Activated CD8-positive, alpha-beta memory T cell treated with anti-CD3 and anti-CD28 coated beads, Interleukin-2, amount 50 U/mL, for 4 hours (primary cell): Measurements from ENCODE around the gene SLC24A3.

ENCODE experiments used
- DNase-seq: peaks from one replicate; pipeline ENCODE4 v3.0.0-alpha.2; 2020

The SLC24A3 gene

DNA sequence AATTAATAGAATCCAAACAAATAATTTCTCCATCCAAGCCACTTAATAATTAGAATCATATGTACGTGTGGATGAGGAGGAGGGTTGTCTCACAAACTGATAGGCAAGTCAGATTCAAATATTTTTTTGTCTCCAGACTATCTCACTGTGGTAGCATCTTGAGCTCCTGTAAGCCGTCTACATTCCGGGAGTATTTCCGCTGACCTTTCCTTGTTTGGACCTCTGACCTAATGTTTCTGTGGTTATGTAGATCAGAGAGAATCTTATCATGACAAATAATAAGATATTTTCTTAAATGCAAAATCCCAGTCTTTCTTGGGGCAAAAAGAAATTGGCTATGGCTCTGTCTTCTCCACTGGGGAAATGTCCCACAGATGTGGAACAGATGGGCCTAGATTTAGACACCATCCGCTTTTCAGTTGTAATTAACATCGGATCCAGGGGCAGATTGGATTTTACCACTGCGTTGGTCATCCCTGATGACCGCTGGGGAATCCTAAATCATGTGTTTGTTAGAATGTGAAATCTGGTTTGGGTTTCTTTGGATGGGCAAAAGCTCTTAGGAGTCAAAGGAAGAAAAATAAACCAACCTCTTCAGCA, 348.5 kb downstream of the SLC24A3 start:
- no peak for DNase-seq

DNA sequence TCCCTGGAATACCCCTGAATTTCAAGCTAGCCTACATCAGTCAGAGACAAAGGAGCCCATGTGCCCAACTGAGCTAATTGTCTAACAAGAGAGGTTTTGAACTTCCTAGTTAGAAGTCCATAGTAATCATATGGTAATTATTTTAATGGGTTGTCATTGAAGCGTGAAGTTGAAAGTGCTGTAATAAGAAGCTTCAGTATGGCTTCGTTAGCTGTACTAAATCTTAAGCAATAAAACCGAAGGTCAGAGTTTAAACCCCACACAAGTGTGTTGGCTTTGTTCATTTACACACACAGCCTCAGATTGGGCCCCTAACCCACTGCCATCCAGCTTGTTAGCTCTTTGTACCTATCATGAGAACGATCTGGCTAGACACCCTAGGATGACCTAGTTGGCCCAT, 350.0 kb downstream of the SLC24A3 start:
- no peak for DNase-seq

DNA sequence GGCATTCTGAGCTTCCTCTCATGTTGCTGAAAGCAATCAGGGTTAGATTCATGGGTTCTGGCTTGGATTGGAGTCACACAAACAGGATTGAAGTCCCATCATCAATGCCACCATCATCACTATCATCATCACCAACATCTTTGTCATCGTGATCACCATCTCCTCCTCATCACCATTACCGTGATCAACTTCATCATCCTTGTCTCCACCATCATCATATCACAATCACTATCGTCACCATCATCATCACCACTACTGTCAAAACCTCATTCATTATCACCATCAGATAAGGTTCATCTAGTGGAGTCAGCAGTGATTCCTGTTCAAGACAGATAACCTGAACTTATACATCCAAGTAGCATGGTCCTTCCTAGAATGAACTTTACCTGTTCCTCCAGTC, 351.8 kb downstream of the SLC24A3 start:
- DNase-seq, result no peak

DNA sequence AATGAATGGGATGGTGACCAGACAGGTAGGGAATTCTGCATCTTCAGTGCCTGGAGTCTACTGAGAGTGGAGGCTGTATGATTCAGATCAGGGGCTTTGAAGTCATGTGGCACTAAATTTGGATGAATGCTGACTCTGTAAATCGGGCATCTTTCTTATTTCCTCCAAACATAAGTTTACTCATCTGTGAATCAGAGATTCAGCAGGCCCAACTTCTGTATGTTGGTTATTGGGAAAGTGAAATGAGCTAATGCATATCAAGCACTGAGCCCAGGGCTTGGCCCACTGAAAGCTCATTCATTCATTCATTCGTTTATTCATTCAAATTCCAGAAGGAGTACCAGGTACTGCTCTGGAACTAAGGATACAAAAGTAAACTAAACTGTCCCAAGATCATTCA, 353.3 kb downstream of the SLC24A3 start:
- DNase-seq, result no peak

DNA sequence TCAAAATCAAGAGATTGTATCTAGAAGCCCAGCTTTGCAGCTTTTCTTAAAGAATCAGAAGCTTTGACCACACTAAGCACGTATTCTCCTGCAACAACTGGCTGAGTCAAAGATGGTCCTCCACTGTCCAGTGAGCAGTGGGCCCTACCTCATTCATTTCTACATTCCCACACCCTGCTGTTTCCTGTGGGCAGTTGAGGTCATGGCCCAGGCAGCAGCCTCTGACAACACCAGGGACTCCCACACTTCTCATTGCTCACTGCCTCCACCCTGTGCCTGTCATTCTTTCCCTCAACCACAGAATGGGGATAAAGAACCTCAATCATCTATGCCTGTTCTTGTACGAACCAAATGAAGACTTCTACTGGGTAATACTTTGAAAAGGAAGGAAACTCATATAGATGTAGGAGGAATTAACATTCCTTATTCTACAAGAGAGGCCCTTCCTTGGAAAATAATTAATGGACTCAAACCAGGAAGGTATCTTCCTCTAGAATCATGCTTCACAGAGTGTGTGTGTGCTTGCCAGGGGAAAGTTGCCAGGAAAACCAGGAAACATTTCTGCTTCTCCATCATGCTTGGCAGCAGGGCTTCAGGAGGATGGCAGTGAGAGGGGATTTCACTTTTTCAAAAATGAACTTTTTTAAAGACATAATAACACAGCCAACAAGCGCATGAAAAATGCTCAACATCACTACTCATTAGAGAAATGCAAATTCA, 353.9 kb downstream of the SLC24A3 start:
- no peak for DNase-seq

DNA sequence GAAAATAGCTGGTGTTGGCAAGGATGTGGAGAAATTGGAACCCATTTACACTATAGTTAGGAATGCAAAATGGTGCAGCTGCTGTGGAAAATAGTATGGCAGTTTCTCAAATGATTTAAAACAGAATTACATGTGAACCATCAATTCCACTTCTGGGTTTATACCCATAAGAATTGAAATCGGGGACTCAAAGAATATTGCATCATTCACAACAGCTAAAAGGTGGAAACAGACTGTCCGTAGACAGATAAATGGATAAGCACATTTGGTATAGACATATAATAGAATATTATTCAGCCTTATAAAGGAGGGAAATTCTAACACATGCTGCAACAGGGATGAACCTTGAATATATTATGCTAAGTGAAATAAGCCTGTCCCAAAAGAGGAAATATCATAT, 355.7 kb downstream of the SLC24A3 start:
- DNase-seq, result no peak

DNA sequence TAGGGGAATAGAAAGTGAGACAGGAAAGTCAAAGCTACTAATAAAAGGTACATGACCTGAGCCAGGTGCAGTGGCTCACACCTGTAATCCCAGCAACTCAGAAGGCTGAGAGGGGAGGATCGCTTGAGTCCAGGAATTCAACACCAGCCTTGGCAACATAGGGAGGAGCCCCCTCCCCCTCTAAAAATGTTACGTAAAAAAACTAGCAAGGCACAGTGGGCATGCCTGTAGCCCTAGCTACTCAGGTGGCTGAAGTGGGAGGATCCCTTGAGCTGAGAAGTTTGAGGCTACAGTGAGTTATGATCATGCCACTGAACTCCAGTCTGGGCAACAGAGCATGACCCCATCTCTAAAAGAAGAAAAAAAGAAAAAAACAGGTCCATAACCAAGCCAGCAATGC, 359.6 kb downstream of the SLC24A3 start:
- no peak for DNase-seq

DNA sequence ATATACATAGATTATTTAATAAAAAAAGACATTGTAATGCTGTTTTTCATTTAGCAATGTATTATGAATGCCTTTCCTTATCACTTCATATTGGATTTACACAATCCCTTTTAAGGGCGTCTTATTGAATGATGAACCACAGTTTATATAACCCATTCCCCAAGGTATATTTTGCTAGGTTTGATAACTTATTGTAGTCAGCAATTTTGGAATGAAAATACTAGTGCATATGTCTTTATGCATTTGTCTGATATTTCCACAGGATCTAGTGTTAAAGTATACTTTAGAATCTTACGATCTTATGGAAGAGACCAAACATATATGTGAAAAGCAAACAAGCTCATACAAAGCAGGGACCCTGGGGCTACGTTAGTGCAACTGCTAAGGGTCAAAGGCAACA, 365.2 kb downstream of the SLC24A3 start:
- no peak for DNase-seq

DNA sequence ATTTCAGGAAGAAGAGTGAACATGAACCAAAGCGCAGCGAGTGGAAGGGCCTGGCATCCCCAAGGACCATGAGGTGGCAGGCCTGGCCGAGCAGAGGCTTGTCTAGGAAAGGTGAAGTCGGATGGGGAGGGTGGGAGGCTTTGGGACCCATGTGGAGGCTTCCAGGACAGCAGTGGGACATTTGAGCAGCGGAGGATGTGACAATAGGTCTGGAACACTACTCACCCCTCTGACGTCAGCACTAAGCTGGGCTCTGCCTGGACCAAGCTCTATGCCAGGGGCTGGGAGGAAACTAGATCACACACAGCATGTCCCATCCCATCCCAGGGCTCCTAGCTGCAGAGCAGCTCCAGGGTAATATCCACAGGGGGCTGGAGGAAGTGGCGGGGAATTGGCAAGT, 370.3 kb downstream of the SLC24A3 start:
- no peak for DNase-seq

DNA sequence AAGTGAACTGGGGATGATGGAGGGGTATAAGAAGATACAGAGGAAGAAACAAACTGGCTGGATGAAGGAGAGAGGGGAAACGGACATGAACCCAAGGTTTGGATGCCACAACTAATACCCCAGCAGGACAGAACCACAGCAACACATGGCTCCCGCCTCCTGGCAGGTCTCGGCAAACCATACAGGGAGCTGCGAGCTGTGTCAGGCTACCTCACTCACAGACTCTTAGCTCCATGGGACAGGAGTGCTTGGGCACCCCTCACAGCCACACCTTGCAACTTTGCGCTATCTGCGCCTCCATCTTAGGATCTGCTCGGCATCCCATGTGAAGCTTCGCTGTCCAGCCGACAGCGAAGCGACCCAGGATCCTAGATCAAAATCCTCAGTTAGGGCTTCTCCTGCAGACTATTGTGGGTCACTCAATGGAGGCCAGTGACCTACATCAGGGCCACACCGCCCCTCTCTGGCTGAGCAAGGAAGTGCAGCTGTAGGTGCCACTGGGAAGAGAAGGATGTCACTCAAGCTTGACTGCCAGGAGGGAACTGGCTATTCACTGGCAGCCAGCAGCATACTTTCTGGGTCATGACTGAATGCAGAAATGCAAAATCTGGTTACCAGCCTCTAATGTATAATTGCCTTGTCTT, 371.2 kb downstream of the SLC24A3 start:
- peak; percentile 32 for DNase-seq

DNA sequence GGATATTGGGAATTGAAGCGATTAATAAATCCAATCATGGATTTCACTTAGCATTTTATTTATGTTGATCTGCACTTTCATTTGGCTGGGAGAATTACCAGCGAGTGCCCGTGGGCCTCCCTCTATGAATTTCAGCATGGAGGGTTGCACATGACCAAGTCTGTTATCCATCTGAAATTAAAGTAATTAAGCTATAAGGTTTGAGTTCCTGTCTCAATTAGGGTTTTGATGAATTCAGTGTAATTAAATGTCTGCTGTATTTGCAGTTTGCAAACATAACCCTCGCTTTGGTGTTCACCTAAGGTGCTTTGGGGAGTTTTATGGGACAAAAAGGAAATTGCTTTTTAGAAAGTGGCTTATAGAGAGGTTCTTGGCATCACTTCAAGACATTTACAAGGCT, 375.8 kb downstream of the SLC24A3 start:
- no peak for DNase-seq

DNA sequence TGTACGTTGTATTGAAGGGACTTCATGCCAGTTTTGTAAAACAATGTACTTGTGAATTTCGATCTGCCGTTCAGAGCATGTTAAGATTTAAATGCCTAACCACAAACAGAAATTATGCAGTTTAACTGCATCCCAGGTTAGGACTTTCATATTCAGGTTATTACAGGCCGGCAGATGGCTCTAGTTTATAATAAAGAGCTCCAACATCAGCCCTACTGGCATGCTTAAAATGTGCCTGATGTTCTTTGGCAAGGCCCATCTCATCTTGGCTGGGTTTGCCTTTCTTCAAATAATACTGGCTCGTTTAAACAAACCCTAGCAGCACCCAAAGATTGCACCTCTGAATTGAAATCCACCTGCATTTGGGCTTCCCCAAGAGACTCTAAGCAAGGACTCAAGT, 376.3 kb downstream of the SLC24A3 start:
- no peak for DNase-seq

DNA sequence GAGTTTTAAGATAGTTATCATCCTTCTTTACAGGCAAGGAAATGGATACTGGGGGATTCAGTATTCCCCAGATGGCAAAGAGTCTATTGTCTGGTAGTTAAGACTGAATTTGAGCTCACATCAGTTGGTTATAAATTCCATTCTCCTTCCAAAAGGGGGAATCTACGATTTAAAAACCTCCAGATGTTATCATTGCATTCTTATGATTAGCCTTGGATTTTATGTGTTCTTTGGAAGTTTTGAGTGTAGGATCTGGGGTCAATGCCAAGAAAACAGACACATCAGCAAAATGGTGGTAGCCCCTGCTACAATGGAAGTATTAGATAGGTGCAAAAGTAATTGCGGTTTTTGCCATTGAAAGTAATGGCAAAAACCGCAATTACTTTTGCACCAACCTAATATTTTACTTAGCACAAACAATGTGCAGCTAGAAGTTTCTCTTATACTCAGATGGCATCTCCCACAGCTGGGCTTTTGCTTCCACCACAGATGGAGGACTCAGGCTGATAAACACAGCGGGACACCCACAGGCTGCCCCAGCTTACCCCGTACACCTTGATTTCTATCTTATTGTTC, 377.4 kb downstream of the SLC24A3 start:
- no peak for DNase-seq

DNA sequence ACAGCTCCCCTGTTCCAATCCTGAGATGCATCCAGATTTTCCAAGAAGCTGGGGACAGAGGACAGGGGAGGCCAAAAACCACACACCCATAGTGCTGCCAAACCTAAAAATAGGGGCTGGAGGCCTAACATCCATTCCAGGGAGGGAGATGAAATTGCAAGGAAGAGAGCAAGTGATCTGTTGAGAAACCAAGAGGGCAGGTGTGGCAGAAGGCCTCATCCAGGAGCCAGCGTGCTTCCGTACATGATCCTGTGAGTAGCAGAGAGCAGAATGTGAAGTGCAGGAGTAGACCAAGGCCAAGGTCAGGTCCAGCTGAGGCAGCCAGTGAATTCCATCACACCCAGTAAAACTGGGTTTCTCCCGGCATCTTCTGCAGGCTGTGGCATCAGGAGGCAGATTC, 377.9 kb downstream of the SLC24A3 start:
- DNase-seq, result no peak

DNA sequence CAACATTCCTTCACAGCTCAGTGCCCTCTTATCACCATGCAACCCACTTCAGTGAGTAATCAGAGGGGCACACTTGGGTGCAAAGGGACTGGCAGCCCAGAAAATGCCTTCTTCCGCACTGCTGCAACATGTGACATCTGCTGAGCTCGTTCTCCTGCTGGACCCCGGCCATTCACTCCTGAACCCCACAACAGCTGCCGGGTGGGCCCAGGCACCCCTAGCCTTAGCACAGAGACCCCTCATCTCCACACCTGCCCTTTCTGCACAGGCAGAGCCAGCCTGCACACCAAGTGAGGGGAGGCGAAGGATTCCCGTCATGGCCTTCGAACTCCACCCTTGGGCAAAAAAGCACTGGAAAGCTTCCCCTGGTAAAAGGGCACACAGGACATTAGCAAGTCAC, 381.3 kb downstream of the SLC24A3 start:
- no peak for DNase-seq

DNA sequence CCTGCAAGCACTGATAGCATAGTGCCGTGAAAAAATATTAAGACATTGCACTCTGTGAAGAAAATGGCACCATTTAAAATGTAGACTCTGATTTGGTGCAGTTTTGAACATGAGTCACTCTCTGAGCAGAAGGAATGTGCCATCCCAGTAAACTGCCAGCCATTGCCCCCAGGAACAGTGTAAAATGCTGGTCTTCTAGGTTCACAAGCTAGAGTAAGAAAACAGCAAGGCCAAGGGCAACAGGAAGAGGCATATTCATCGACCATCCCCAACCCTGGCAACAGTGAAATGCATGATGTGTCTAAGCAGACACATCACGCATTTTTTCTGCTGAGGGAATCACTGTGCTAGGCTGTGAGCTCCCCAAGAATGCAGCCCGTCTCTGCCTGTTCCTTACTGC, 382.5 kb downstream of the SLC24A3 start:
- no peak for DNase-seq

DNA sequence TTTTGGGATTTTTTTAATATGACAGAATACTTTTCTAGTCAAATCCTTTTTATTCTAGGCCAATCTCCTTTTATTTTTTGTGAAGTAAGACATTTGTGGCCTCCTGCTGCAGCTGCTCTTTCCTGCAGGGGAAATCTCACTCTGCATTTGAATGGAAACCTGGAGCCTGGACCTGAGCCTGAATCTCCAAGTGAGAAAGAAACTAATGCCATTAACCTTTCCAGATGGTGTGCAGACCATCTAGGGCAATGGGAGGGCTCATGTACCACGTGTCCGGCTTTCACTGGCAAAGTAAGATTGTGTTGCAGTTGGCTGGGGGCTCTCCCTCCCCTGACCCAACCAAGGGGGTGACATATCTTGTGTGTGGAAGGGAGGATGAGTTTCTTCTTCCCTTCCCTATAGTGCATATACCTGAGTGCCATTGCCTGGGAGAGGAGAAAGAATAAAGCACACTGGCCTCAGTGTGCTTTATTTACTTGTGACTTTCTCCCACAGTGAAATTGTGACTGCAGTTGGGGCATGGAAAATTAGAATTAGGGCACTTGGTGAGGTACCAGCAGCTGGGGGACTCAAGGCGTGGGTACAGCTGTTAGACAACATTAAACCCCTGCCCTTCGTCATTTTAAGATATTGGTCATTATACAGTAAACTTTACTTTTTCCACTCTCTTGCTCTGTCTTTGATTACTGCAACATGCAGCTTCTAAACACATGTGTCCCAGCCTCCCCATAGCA, 385.8 kb downstream of the SLC24A3 start:
- no peak for DNase-seq

DNA sequence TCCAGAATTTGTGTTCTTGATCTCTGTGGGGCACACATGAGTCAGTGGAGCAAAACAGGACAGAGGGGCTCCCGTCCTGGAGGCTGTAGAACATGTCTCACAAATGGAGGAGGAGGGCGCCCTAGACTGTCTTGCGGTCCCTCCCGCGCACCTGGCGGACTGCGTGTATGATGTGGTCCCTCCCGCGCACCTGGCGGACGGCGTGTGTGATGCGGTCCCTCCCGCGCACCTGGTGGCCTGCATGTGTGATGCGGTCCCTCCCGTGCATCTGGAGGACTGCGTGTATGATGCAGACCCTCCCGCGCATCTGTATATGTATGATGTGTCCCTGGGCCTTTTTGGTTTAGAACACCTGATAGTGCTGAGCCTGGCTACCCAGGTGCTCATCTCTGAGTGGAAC, 386.8 kb downstream of the SLC24A3 start:
- DNase-seq, result no peak

DNA sequence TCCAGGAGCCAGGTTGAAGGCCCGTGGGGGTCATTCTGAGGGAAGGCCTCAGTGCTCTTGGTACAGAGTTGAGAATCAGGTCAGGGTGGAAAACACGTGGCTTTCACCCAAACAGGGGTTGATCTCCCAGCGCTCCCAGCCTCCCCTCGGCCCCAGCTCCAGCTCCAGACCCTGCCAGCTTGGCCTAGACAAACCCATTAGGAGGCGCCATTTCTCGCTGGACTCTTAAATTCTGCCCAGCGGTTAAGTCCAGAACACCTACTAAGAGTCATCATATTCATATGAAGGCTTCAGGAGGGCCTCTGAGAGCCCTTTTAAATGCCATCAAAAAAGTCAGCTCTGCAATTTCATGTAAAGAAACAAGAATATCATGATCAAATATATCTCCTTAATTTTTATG, 387.6 kb downstream of the SLC24A3 start:
- no peak for DNase-seq

DNA sequence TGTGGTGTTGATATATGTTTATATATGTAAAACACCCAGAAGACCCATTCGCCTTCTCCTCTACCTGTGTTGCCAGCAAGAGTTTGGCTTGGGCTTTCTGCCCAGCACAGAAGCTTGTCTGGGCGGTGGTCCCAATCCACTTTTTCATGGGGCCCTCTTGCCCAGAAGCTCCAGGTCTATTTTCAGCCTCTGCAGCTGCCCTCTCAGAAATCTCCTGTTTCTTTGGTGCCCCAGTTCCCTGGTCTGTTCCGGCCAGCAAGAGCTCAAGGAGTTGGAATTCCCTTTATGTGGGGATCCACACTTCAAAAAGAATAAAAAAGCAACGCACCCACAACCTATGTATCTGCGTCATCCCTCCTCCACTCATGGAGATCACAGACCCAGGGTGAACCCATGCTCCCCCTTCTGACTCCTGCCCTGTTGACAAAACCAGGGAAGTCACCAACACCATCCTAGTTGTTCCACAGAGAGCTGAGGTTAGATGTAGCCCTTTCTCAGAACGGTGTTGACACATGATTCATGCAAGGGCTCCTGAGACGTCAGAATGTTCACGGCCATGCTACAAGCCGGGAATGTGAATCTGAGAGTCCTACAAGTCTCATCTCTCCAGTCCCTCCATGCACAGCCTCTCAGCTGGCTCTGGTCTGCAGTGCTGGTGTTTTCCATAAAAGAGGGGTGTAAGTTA, 388.8 kb downstream of the SLC24A3 start:
- DNase-seq, result no peak

DNA sequence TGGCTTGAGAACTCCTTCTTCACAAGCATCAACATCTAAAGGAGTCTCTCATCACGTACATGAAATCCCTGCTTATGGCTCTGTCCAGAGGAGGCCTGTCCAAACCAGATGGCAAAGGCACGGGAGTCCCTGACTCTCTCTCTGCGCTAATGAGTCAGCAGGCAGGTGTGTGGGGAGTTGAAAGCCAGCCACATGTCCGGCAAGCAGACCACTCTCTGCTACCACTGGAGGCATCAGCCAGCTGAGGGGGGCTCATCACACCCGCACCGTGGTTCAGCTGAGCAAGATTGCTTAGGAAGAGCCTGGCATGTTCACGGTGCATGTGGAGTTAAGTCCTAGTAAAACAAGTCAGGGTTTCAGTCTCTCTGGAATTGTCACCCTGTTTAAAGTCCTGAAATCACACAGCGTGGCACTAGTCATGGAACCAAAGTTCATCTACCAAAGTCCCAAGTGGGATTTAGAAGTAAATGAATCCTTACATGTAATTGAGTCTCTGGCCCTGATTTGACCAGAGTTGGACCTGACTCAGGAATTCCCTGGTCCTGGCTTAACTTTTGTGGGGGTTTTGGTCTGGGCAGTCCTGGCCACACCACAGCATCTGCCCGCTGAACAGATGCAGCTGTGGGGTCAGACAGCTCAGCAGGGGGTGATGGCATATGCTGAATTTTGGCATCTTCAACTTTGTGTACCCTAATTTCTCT, 390.4 kb downstream of the SLC24A3 start:
- DNase-seq, result no peak

DNA sequence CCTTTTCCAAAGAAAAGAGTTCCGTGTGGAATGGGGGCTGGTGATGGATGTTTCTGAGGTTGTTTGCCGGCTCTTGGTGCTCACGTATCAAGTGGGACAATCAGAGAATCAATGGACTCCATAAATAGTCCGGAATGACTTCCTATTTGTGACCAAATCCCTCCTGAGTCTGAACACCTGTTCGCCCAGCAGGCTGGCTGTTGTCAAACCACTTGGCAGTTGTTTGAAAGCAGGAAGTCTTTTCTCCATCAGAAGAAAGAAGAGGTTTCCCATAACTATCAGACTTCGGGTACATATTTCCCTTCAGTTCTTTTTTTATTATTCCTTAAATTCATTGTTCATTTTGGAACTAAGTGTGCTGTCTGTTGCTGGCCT, 390.9 kb downstream of the SLC24A3 start:
- DNase-seq, result no peak
